ENCODE results near the gene PHLPP2. TPM values are rescaled to one million over a fixed set of nuclear protein-coding genes. Genes with fewer than 3 reads are reported as not detected.
A peak's percentile ranks its signal among the peaks of the same experiment; 100 is the strongest.

Gene PHLPP2
- total RNA-seq, 1 experiment from 2014 or later, result 14.8 TPM

DNA sequence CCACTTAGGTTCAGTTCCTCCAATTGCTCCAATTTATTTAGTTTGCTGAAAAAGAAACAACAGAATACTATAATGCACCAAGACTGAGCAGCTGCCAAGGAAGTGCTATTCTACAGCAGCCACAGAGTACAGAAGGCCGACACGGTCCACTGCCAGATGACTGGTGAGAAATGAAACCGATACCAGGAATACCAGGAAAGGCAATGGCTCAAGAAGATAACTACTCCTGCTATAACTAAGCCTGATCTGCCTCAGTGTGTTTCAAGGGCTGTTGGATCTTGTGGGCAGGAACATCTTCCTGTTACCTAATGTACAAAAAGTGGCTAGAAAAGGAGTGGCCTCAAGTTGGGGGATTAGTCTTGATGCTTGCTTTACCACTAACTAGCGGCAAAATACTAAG, 65.7 kb downstream of the PHLPP2 start:
- H3K27me3 ChIP-seq (ENCODE audit: low read length), result no peaks in the 10 kb centered on the region
- H3K4me1 ChIP-seq (ENCODE audit: low read length), result no peaks in the 10 kb centered on the region
- H4K20me1 ChIP-seq (ENCODE audit: insufficient read depth, low read depth, low read length), result no peaks in the 10 kb centered on the region
- H3K27ac ChIP-seq (ENCODE audit: low read length), result no peak overlapping the region
- H3K79me2 ChIP-seq (ENCODE audit: low read length), result no peaks in the 10 kb centered on the region
- H3K4me3 ChIP-seq (ENCODE audit: low read length), result no peak overlapping the region
- no peak overlapping the region for H3K9ac ChIP-seq (ENCODE audit: low read length)
- H2AFZ ChIP-seq (ENCODE audit: low read length), result no peak overlapping the region
- no peak for DNase-seq
- H3K36me3 ChIP-seq (ENCODE audit: insufficient read depth, low read length), result peaks cover 14% of the 10 kb centered on the region
- no peaks in the 10 kb centered on the region for H3K9me2 ChIP-seq (replicated peaks; ENCODE audit: insufficient read depth, low read length)
- no peaks in the 10 kb centered on the region for H3K9me3 ChIP-seq (ENCODE audit: low read length)
- H3K4me2 ChIP-seq (ENCODE audit: low read depth, low read length, poor library complexity, severe bottlenecking), result no peak overlapping the region

GRCh38 chr16:71649704-71650103, 74.8 kb downstream of the PHLPP2 start:
- H3K4me3 ChIP-seq (ENCODE audit: low read length), result no peak overlapping the region
- H3K9me2 ChIP-seq (replicated peaks; ENCODE audit: insufficient read depth, low read length), result no peaks in the 10 kb centered on the region
- no peak overlapping the region for H3K4me2 ChIP-seq (ENCODE audit: low read depth, low read length, poor library complexity, severe bottlenecking)
- H3K27ac ChIP-seq (ENCODE audit: low read length), result no peak overlapping the region
- peaks cover 14% of the 10 kb centered on the region; the same call in 1 of the 2 replicates for H3K36me3 ChIP-seq (ENCODE audit: insufficient read depth, low read length)
- DNase-seq, result no peak
- no peaks in the 10 kb centered on the region for H3K4me1 ChIP-seq (ENCODE audit: low read length)
- no peak overlapping the region for H2AFZ ChIP-seq (ENCODE audit: low read length)
- no peak overlapping the region for H3K9ac ChIP-seq (ENCODE audit: low read length)
- H3K9me3 ChIP-seq (ENCODE audit: low read length), result no peaks in the 10 kb centered on the region
- H3K79me2 ChIP-seq (ENCODE audit: low read length), result no peaks in the 10 kb centered on the region
- no peaks in the 10 kb centered on the region for H4K20me1 ChIP-seq (ENCODE audit: insufficient read depth, low read depth, low read length)
- no peaks in the 10 kb centered on the region for H3K27me3 ChIP-seq (ENCODE audit: low read length)

- no peak overlapping the region for H3K4me2 ChIP-seq (ENCODE audit: low read depth, low read length, poor library complexity, severe bottlenecking)
- H3K9me2 ChIP-seq (replicated peaks; ENCODE audit: insufficient read depth, low read length), result no peaks in the 10 kb centered on the region
- no peak overlapping the region for H3K27ac ChIP-seq (ENCODE audit: low read length)
- peaks cover 14% of the 10 kb centered on the region; the same call in 1 of the 2 replicates for H3K36me3 ChIP-seq (ENCODE audit: insufficient read depth, low read length)
- H3K27me3 ChIP-seq (ENCODE audit: low read length), result no peaks in the 10 kb centered on the region
- DNase-seq, result no peak
- no peak overlapping the region for H3K4me3 ChIP-seq (ENCODE audit: low read length)
- no peak overlapping the region for H3K9ac ChIP-seq (ENCODE audit: low read length)
- no peaks in the 10 kb centered on the region for H3K4me1 ChIP-seq (ENCODE audit: low read length)
- no peaks in the 10 kb centered on the region for H3K79me2 ChIP-seq (ENCODE audit: low read length)
- no peak overlapping the region for H2AFZ ChIP-seq (ENCODE audit: low read length)
- no peaks in the 10 kb centered on the region for H4K20me1 ChIP-seq (ENCODE audit: insufficient read depth, low read depth, low read length)
- H3K9me3 ChIP-seq (ENCODE audit: low read length), result no peaks in the 10 kb centered on the region
Observed at GRCh38 chr16:71648921-71649320, 75.6 kb downstream of the PHLPP2 start.

- Histone ChIP-seq H3K4me1 (ENCODE audit: low read length) (no peaks in the 10 kb centered on the region), H3K9me2 (replicated peaks; ENCODE audit: insufficient read depth, low read length) (no peaks in the 10 kb centered on the region), H3K9me3 (ENCODE audit: low read length) (no peaks in the 10 kb centered on the region), H2AFZ (ENCODE audit: low read length) (no peak overlapping the region), H3K4me3 (ENCODE audit: low read length) (no peak overlapping the region), H3K27me3 (ENCODE audit: low read length) (no peaks in the 10 kb centered on the region), H3K9ac (ENCODE audit: low read length) (no peak overlapping the region), H3K79me2 (ENCODE audit: low read length) (no peaks in the 10 kb centered on the region), H3K27ac (ENCODE audit: low read length) (no peak overlapping the region), H3K36me3 (ENCODE audit: insufficient read depth, low read length) (peaks cover 14% of the 10 kb centered on the region; the same call in 1 of the 2 replicates), H3K4me2 (ENCODE audit: low read depth, low read length, poor library complexity, severe bottlenecking) (no peak overlapping the region), H4K20me1 (ENCODE audit: insufficient read depth, low read depth, low read length) (no peaks in the 10 kb centered on the region)
- no peak for DNase-seq
Observed at GRCh38 chr16:71648162-71648561, 76.3 kb downstream of the PHLPP2 start.

- no peak overlapping the region for H3K27ac ChIP-seq (ENCODE audit: low read length)
- no peak overlapping the region for H2AFZ ChIP-seq (ENCODE audit: low read length)
- H4K20me1 ChIP-seq (ENCODE audit: insufficient read depth, low read depth, low read length), result no peaks in the 10 kb centered on the region
- H3K9me3 ChIP-seq (ENCODE audit: low read length), result no peaks in the 10 kb centered on the region
- peaks cover 10% of the 10 kb centered on the region; the same call in 1 of the 2 replicates for H3K36me3 ChIP-seq (ENCODE audit: insufficient read depth, low read length)
- H3K79me2 ChIP-seq (ENCODE audit: low read length), result no peaks in the 10 kb centered on the region
- no peaks in the 10 kb centered on the region for H3K4me1 ChIP-seq (ENCODE audit: low read length)
- no peaks in the 10 kb centered on the region for H3K27me3 ChIP-seq (ENCODE audit: low read length)
- H3K4me2 ChIP-seq (ENCODE audit: low read depth, low read length, poor library complexity, severe bottlenecking), result no peak overlapping the region
- no peak for DNase-seq
- no peaks in the 10 kb centered on the region for H3K9me2 ChIP-seq (replicated peaks; ENCODE audit: insufficient read depth, low read length)
- H3K9ac ChIP-seq (ENCODE audit: low read length), result no peak overlapping the region
- H3K4me3 ChIP-seq (ENCODE audit: low read length), result no peak overlapping the region
Observed at GRCh38 chr16:71647391-71647790, 77.1 kb downstream of the PHLPP2 start.

DNA sequence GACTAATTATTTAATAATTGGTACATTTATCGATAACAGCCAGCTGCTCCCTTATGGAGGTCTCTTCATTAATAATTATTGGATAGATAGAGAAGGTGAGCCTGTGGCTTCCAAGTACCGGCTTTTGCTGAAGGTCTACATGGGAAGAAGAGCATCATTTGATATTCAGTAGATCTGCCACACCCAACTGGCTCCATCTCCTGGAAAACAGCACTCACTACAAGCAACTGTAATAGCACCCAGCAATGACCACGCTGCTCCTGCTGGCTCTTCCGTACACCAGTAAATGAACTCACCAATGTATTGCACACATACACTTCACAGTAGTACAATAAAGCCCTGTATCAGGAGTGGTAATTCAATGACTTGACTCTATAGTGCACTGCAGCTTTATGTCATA, 79.1 kb downstream of the PHLPP2 start:
- H3K27ac ChIP-seq (ENCODE audit: low read length), result no peak overlapping the region
- H3K9me2 ChIP-seq (replicated peaks; ENCODE audit: insufficient read depth, low read length), result no peaks in the 10 kb centered on the region
- no peaks in the 10 kb centered on the region for H3K27me3 ChIP-seq (ENCODE audit: low read length)
- H3K9me3 ChIP-seq (ENCODE audit: low read length), result no peaks in the 10 kb centered on the region
- no peaks in the 10 kb centered on the region for H3K79me2 ChIP-seq (ENCODE audit: low read length)
- H3K36me3 ChIP-seq (ENCODE audit: insufficient read depth, low read length), result 0 out of 2 replicates have a peak, but pooled peaks cover 5% of the 10 kb centered on the region
- H2AFZ ChIP-seq (ENCODE audit: low read length), result 0 out of 2 replicates have a peak overlapping the region, but pooled peaks have one; percentile 1
- no peak overlapping the region for H3K4me3 ChIP-seq (ENCODE audit: low read length)
- DNase-seq, result peak; percentile 67
- H4K20me1 ChIP-seq (ENCODE audit: insufficient read depth, low read depth, low read length), result no peaks in the 10 kb centered on the region
- H3K4me2 ChIP-seq (ENCODE audit: low read depth, low read length, poor library complexity, severe bottlenecking), result no peak overlapping the region
- no peak overlapping the region for H3K9ac ChIP-seq (ENCODE audit: low read length)
- H3K4me1 ChIP-seq (ENCODE audit: low read length), result no peaks in the 10 kb centered on the region

DNA sequence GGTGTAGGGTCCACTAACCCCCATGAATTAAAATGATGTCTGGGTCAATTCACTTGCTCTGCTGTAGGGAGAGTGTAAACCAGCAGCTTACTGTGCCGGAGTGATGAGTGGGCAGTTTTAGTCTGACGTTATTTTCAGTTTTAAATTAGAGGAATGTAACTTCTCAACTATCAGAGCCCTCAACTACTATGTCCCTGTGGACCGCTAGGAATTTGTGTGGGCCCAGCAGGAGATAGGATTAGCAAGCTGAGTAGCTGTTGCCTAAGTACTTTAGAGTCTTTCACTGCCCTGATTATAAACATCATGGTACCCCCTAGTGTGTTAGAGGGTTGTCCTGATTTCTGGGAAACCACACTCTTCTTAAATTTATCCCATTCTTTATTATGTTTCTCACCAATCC, 87.1 kb downstream of the PHLPP2 start:
- Histone ChIP-seq H3K27me3 (ENCODE audit: low read length) (no peaks in the 10 kb centered on the region), H3K4me2 (ENCODE audit: low read depth, low read length, poor library complexity, severe bottlenecking) (no peak overlapping the region), H3K9me2 (replicated peaks; ENCODE audit: insufficient read depth, low read length) (no peaks in the 10 kb centered on the region), H3K36me3 (ENCODE audit: insufficient read depth, low read length) (no peaks in the 10 kb centered on the region), H3K4me3 (ENCODE audit: low read length) (no peak overlapping the region), H3K9me3 (ENCODE audit: low read length) (no peaks in the 10 kb centered on the region), H2AFZ (ENCODE audit: low read length) (no peak overlapping the region), H3K9ac (ENCODE audit: low read length) (no peak overlapping the region), H3K79me2 (ENCODE audit: low read length) (no peaks in the 10 kb centered on the region), H3K4me1 (ENCODE audit: low read length) (no peaks in the 10 kb centered on the region), H4K20me1 (ENCODE audit: insufficient read depth, low read depth, low read length) (no peaks in the 10 kb centered on the region), H3K27ac (ENCODE audit: low read length) (no peak overlapping the region)
- no peak for DNase-seq

DNA sequence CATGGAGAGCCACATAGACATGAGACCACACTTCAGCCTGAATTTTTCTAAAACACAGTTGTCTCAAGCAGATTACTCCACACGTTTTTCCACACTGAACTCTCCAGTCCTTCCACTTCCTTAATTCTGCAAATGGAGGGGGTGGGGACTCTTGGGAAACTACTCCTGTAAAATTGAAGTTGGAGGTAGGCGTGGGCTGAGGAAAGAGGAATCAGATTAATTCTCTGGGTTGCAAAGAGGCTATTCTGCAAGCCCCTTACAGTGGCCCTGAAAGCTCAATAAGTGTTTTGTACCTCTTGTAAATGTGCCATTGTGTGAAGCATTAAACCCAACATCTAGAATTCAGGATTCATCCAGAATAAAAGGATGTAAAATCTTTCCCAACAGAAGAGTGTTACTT, 88.9 kb downstream of the PHLPP2 start:
- Histone ChIP-seq H3K27ac (ENCODE audit: low read length) (no peak overlapping the region), H3K9me2 (replicated peaks; ENCODE audit: insufficient read depth, low read length) (no peaks in the 10 kb centered on the region), H3K9ac (ENCODE audit: low read length) (no peak overlapping the region), H3K4me1 (ENCODE audit: low read length) (no peaks in the 10 kb centered on the region), H2AFZ (ENCODE audit: low read length) (no peak overlapping the region), H3K4me2 (ENCODE audit: low read depth, low read length, poor library complexity, severe bottlenecking) (no peak overlapping the region), H3K36me3 (ENCODE audit: insufficient read depth, low read length) (no peaks in the 10 kb centered on the region), H4K20me1 (ENCODE audit: insufficient read depth, low read depth, low read length) (no peaks in the 10 kb centered on the region), H3K9me3 (ENCODE audit: low read length) (no peaks in the 10 kb centered on the region), H3K79me2 (ENCODE audit: low read length) (no peaks in the 10 kb centered on the region), H3K4me3 (ENCODE audit: low read length) (no peak overlapping the region), H3K27me3 (ENCODE audit: low read length) (no peaks in the 10 kb centered on the region)
- DNase-seq, result no peak

DNA sequence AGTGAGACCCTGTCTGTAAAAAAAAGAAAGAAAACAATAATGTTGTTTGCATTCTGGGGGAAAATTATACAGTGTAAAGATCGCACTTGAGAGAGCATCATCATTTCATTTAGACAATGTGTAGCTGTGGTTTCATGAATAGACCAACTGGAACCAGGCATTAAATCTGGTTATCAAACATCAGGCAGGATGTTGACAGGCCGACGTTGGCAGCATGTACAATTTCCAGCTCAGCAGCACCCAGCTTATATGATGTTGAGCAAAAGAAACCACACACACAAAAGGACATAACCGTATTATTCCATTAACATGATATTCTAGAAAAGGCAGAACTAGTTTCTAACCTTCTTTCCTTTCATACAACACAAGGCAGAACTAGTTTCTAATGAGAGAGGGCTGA, 92.7 kb downstream of the PHLPP2 start:
- no peaks in the 10 kb centered on the region for H3K27me3 ChIP-seq (ENCODE audit: low read length)
- no peaks in the 10 kb centered on the region for H3K36me3 ChIP-seq (ENCODE audit: insufficient read depth, low read length)
- no peaks in the 10 kb centered on the region for H3K79me2 ChIP-seq (ENCODE audit: low read length)
- DNase-seq, result no peak
- no peaks in the 10 kb centered on the region for H4K20me1 ChIP-seq (ENCODE audit: insufficient read depth, low read depth, low read length)
- no peak overlapping the region for H3K9ac ChIP-seq (ENCODE audit: low read length)
- H3K9me2 ChIP-seq (replicated peaks; ENCODE audit: insufficient read depth, low read length), result no peaks in the 10 kb centered on the region
- H3K4me3 ChIP-seq (ENCODE audit: low read length), result no peak overlapping the region
- H2AFZ ChIP-seq (ENCODE audit: low read length), result no peak overlapping the region
- no peaks in the 10 kb centered on the region for H3K4me1 ChIP-seq (ENCODE audit: low read length)
- H3K4me2 ChIP-seq (ENCODE audit: low read depth, low read length, poor library complexity, severe bottlenecking), result no peak overlapping the region
- H3K9me3 ChIP-seq (ENCODE audit: low read length), result no peaks in the 10 kb centered on the region
- H3K27ac ChIP-seq (ENCODE audit: low read length), result no peak overlapping the region
